GM12878 (cell line): Measurements from ENCODE around the gene MCRIP2. TPM values are rescaled to one million over a fixed set of nuclear protein-coding genes. Genes with fewer than 3 reads are reported as not detected.

ENCODE experiments used
- ATAC-seq: fragments of 200-7000 bp; cut with Tn5 transposase; 3 replicates; pipeline ENCODE4 v1.9.1; 2020; ENCODE audit warnings: mild to moderate bottlenecking, moderate library complexity
- BruUV-seq: library from RNA; stranded (reverse); fragments of 400-500 nt; replicated peaks from 2 replicates; lab custom pipeline; 2021; lab: Mats Ljungman, UMichigan
- CTCF ChIA-PET: fragments of 300-600 bp; sonication (Branson Sonifier 250); formaldehyde crosslinking; extraction: SDS; loops from one replicate; lab custom pipeline; 2021; ENCODE audit warnings: inconsistent platforms; lab: Yijun Ruan, JAX
- POLR2A ChIA-PET: fragments of 350-600 bp; formaldehyde crosslinking; extraction: SDS; loops from one replicate; lab custom pipeline; 2021; ENCODE audit warnings: inconsistent platforms; lab: Charles Lee
- RAD21 ChIA-PET: fragments of 300-600 bp; sonication (Branson Sonifier 250); formaldehyde crosslinking; loops from one replicate; lab custom pipeline; 2023; ENCODE audit warnings: antibody characterized with exemption; ENCODE audit not compliant: unreplicated experiment; lab: Charles Lee
- SMC1A ChIA-PET: fragments of 300-600 bp; sonication (Branson Sonifier 250); formaldehyde crosslinking; loops from one replicate; lab custom pipeline; 2023; ENCODE audit not compliant: unreplicated experiment, uncharacterized antibody; lab: Charles Lee
- DNase-seq: peaks from one replicate; pipeline ENCODE4 v3.0.0-alpha.2; 2011; ENCODE audit warnings: low read depth, low spot score
- FAIRE-seq: peaks from 3 replicates; lab custom pipeline; 2011; peaks lifted over from hg19 to GRCh38; lab: Jason Lieb, UNC
- H2AFZ ChIP-seq: 2 replicates; pipeline ENCODE4 v1.6.0; 2011; ENCODE audit warnings: low read depth, low read length, control low read depth; ENCODE audit not compliant: control insufficient read depth
- H3K27ac ChIP-seq: 2 replicates; pipeline ENCODE4 v1.5.1; 2011; ENCODE audit warnings: control low read depth; ENCODE audit not compliant: control insufficient read depth, insufficient read depth
- H3K27me3 ChIP-seq, 2 experiments: replicated peaks in 1 of 2; 2 replicates each; pipeline versions ENCODE4 v1.6.0 to v1.6.1; 2011; ENCODE audit warnings: low read length in 1 of 2; ENCODE audit not compliant: control insufficient read depth in 2 of 2, insufficient read depth in 2 of 2
- H3K36me3 ChIP-seq, 2 experiments: 2 replicates each; pipeline ENCODE4 v1.5.1; 2011; ENCODE audit warnings: low read length in 1 of 2; ENCODE audit not compliant: control insufficient read depth in 2 of 2, insufficient read depth in 2 of 2
- H3K4me1 ChIP-seq: 2 replicates; pipeline ENCODE4 v1.6.1; 2011; ENCODE audit warnings: mild to moderate bottlenecking, low read length, moderate library complexity, mixed read lengths; ENCODE audit not compliant: control insufficient read depth, insufficient read depth
- H3K4me2 ChIP-seq: 2 replicates; pipeline ENCODE4 v1.6.0; 2011; ENCODE audit warnings: control low read depth; ENCODE audit not compliant: control insufficient read depth, insufficient read depth
- H3K4me3 ChIP-seq: fragments of 200-600 bp; sonication (generic); 2 replicates; pipeline ENCODE4 v1.5.1; 2016
- H3K79me2 ChIP-seq: 2 replicates; pipeline ENCODE4 v1.6.0; 2011; ENCODE audit warnings: low read length; ENCODE audit not compliant: control insufficient read depth, insufficient read depth
- H3K9ac ChIP-seq: 2 replicates; pipeline ENCODE4 v1.8.0; 2011; ENCODE audit warnings: low read length, control low read depth, mixed read lengths; ENCODE audit not compliant: control insufficient read depth, insufficient read depth
- H3K9me3 ChIP-seq: replicated peaks from 3 replicates; pipeline ENCODE4 v1.5.1; 2011; ENCODE audit warnings: mild to moderate bottlenecking, low read length; ENCODE audit not compliant: control insufficient read depth, insufficient read depth
- H4K20me1 ChIP-seq: 2 replicates; pipeline ENCODE4 v1.6.0; 2011; ENCODE audit not compliant: control insufficient read depth, insufficient read depth
- BHLHE40 ChIP-seq, 2 experiments: fragments of 450-650 bp in 1 of 2; IDR thresholded peaks; 2 replicates each; pipeline ENCODE4 v1.6.1; 2011 to 2017; ENCODE audit warnings: low read depth in 2 of 2, borderline replicate concordance in 1 of 2, improper control_type of control experiment in 1 of 2, low read length in 1 of 2, mild to moderate bottlenecking in 1 of 2
- BMI1 ChIP-seq: fragments of 450-650 bp; IDR thresholded peaks from 2 replicates; pipeline ENCODE4 v1.6.1; 2016; ENCODE audit warnings: mild to moderate bottlenecking, moderate library complexity, borderline replicate concordance
- CBFB ChIP-seq: IDR thresholded peaks from 2 replicates; pipeline ENCODE4 v1.6.1; 2016; ENCODE audit warnings: antibody characterized with exemption, low read depth
- CHD4 ChIP-seq: fragments of 200-600 bp; sonication (generic); IDR thresholded peaks from 2 replicates; pipeline ENCODE4 v1.6.1; 2016; ENCODE audit warnings: mild to moderate bottlenecking
- FOXK2 ChIP-seq: fragments of 450-650 bp; IDR thresholded peaks from 2 replicates; pipeline ENCODE4 v1.6.1; 2017; ENCODE audit warnings: mild to moderate bottlenecking, moderate library complexity
- NBN ChIP-seq: fragments of 450-650 bp; IDR thresholded peaks from 2 replicates; pipeline ENCODE4 v1.6.1; 2016
- PAX5 ChIP-seq: IDR thresholded peaks from 2 replicates; pipeline ENCODE4 v1.6.1; 2011; ENCODE audit warnings: low read depth, low read length, borderline replicate concordance
- POU2F2 ChIP-seq: IDR thresholded peaks from 3 replicates; pipeline ENCODE4 v1.6.1; 2011; ENCODE audit warnings: low read depth, mild to moderate bottlenecking, low read length, borderline replicate concordance
- SIN3A ChIP-seq: IDR thresholded peaks from 2 replicates; pipeline ENCODE4 v1.6.1; 2012; ENCODE audit warnings: low read depth, low read length, improper control_type of control experiment
- SIX5 ChIP-seq: IDR thresholded peaks from 2 replicates; pipeline ENCODE4 v1.6.1; 2011; ENCODE audit warnings: mild to moderate bottlenecking, low read depth, low read length, moderate library complexity; ENCODE audit not compliant: severe bottlenecking
- SMAD5 ChIP-seq: IDR thresholded peaks from 2 replicates; pipeline ENCODE4 v1.6.1; 2016; ENCODE audit warnings: antibody characterized with exemption, low read depth
- SMC3 ChIP-seq: IDR thresholded peaks from 2 replicates; pipeline ENCODE4 v1.6.1; 2011; ENCODE audit warnings: low read length, improper control_type of control experiment, borderline replicate concordance
- TBL1XR1 ChIP-seq: IDR thresholded peaks from 2 replicates; pipeline ENCODE4 v1.6.1; 2012; ENCODE audit warnings: low read depth, low read length, improper control_type of control experiment
- WGBS: methylation state at CpG from one replicate; pipeline ENCODE4 v1.1.6; 2016; ENCODE audit warnings: low lambda C conversion rate; ENCODE audit not compliant: insufficient replicate concordance, insufficient coverage; ENCODE audit errors: missing lambda C conversion rate; 5-methylcytosine and 5-hydroxymethylcytosine counted together
- in situ Hi-C: fragments of 300-500 bp; cut with MboI; formaldehyde crosslinking; loops from 9 replicates; pipeline ENCODE4 v1.14.3; 2018; ENCODE audit warnings: mixed read lengths
- intact Hi-C: fragments of 100-400 bp; cut with micrococcal nuclease; formaldehyde crosslinking; loops from one replicate; pipeline ENCODE4 v1.14.2; 2022; ENCODE audit not compliant: unreplicated experiment
- polyA plus RNA-seq, 11 experiments: library from polyadenylated mRNA; depleted of rRNA in 4 of 11; unstranded in 6 of 11; stranded (reverse) in 5 of 11; fragments of >200 nt; fragmentation: Nextera tagmentation in 4 of 11; fragmentation: Illumina TruSeq in 1 of 11; extraction: Ambion mirVana in 4 of 11; extraction: Trizol in 1 of 11; gene quantifications; 1 replicate in 1 of 11; 2 replicates in 10 of 11; pipeline versions ENCODE4 v1.2.1 to v1.2.3, GENCODE V29; 2011 to 2016; ENCODE audit warnings: inconsistent platforms in 2 of 11, missing spikeins in 2 of 11, low read depth in 1 of 11
- total RNA-seq, 4 experiments: library from RNA; depleted of rRNA in 3 of 4; stranded (reverse); fragments of >200 nt in 3 of 4; fragmentation: Illumina TruSeq in 1 of 4; extraction: Trizol in 1 of 4; gene quantifications; 2 replicates each; pipeline versions ENCODE4 v1.2.1 to v1.2.3, GENCODE V29; 2013 to 2021
- TF ChIP-seq, protein P1 (sequence below): fragments of 450-650 bp; IDR thresholded peaks from 2 replicates; pipeline ENCODE4 v1.6.1; 2017; ENCODE audit warnings: borderline replicate concordance
- TF ChIP-seq, protein P2 (sequence below): fragments of 450-650 bp; formaldehyde crosslinking; IDR thresholded peaks from 2 replicates; pipeline ENCODE4 v1.5.0; 2022; ENCODE audit warnings: mild to moderate bottlenecking, missing genetic modification characterization

MCRIP2 gene
- total and polyA plus RNA-seq, 10 of the 15 experiments (the other 5 are each of a cell fraction or from before 2014, with no cell fraction given): 0.19 to 93.1 (median 57.9) TPM

DNA sequence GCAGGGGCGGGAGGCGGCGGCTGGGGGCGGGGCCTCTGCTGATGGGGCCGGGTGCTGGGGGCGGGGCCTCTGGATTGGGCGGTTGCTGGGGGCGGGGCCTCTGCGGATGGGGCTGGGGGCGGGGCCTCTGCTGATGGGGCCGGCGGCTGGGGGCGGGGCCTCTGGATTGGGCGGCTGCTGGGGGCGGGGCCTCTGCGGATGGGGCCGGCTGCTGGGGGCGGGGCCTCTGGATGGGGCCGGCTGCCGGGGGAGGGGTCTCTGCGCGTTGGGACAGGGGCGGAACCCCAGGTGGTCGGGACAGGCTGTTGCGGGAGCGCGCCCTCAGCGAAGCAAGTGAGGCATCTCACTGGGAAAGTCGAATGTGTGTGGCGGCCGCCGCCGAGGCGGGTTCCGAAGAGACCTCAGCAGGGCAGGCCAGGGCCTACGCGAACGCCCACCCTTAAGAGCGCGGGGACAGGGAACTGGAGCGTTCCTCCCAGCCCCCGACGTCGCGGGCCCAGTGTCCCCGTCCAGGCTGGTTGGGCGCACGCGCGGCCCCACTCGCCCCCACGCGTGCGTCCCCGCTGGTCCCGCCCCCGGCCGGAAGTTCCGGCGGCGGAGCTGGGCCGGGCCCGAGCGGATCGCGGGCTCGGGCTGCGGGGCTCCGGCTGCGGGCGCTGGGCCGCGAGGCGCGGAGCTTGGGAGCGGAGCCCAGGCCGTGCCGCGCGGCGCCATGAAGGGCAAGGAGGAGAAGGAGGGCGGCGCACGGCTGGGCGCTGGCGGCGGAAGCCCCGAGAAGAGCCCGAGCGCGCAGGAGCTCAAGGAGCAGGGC, 38.4 kb downstream of the MCRIP2 start, which contains the start of gene STUB1 (continued):
- TF ChIP-seq, protein P1, sequence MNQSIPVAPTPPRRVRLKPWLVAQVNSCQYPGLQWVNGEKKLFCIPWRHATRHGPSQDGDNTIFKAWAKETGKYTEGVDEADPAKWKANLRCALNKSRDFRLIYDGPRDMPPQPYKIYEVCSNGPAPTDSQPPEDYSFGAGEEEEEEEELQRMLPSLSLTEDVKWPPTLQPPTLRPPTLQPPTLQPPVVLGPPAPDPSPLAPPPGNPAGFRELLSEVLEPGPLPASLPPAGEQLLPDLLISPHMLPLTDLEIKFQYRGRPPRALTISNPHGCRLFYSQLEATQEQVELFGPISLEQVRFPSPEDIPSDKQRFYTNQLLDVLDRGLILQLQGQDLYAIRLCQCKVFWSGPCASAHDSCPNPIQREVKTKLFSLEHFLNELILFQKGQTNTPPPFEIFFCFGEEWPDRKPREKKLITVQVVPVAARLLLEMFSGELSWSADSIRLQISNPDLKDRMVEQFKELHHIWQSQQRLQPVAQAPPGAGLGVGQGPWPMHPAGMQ: no peak
- TF ChIP-seq, protein P2, sequence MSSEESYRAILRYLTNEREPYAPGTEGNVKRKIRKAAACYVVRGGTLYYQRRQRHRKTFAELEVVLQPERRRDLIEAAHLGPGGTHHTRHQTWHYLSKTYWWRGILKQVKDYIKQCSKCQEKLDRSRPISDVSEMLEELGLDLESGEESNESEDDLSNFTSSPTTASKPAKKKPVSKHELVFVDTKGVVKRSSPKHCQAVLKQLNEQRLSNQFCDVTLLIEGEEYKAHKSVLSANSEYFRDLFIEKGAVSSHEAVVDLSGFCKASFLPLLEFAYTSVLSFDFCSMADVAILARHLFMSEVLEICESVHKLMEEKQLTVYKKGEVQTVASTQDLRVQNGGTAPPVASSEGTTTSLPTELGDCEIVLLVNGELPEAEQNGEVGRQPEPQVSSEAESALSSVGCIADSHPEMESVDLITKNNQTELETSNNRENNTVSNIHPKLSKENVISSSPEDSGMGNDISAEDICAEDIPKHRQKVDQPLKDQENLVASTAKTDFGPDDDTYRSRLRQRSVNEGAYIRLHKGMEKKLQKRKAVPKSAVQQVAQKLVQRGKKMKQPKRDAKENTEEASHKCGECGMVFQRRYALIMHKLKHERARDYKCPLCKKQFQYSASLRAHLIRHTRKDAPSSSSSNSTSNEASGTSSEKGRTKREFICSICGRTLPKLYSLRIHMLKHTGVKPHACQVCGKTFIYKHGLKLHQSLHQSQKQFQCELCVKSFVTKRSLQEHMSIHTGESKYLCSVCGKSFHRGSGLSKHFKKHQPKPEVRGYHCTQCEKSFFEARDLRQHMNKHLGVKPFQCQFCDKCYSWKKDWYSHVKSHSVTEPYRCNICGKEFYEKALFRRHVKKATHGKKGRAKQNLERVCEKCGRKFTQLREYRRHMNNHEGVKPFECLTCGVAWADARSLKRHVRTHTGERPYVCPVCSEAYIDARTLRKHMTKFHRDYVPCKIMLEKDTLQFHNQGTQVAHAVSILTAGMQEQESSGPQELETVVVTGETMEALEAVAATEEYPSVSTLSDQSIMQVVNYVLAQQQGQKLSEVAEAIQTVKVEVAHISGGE (CRISPR knock-in tag): peak; percentile 34
- TF ChIP-seq BHLHE40 (IDR thresholded peaks at IDR 0.05; ENCODE audit: borderline replicate concordance in 1 of 2, low read depth in 2 of 2, low read length in 1 of 2) (peak; percentile 75 to 91; a peak in 3 of 4 replicates), TBL1XR1 (0 out of 2 replicates have a peak, but pooled peaks have one; percentile 15)
- TF ChIP-seq, all 136 proteins: peak for 32

DNA sequence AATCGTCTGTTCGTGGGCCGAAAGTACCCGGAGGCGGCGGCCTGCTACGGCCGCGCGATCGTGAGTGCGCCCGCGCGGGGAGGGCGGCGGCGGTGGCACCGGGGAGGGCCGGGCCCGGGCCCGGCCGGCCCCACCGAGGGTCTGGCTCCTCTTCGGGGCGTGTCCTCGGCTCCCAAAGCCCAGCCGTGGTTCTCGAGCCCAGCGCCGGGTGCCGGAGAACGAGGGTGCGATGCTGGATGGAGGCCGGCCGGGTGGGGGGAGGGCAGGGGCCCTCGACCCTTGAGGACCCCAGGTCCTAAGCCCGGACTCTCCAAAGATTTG, 39.0 kb downstream of the MCRIP2 start:
- peaks cover 24% of the 10 kb centered on the region for H3K79me2 ChIP-seq
- WGBS: 1% methylated on average over 31 of the region's 38 CpGs
- peak overlapping the region; percentile 84; the same call in 1 of the 2 replicates for H2AFZ ChIP-seq
- H4K20me1 ChIP-seq: peaks cover 6% of the 10 kb centered on the region; the same call in 1 of the 2 replicates
- H3K4me1 ChIP-seq: peaks cover 15% of the 10 kb centered on the region
- no TSS peak for BruUV-seq
- ChIA-PET SMC1A (no interaction called here), CTCF (interaction anchor here (1.0 to 1.5 kb wide), 2 partner anchors 9 to 13 kb away, joined by 3 to 4 read pairs; partner anchors contain the start of genes RHOT2 and WDR24), POLR2A (interaction anchor here (1.0 to 2.0 kb wide), 6 partner anchors 9 to 42 kb away, joined by 3 to 13 read pairs (median 4); partner anchors contain the start of genes RHOT2 and WDR24), RAD21 (interaction anchor here (0.9 kb wide), 2 partner anchors 14 to 40 kb away, joined by 3 read pairs; partner anchors contain the start of gene ANTKMT)
- DNase-seq (no peak), ATAC-seq (no peak), FAIRE-seq (no peak)
- peak overlapping the region; percentile 53 for H3K27ac ChIP-seq
- H3K9me3 ChIP-seq: no peaks in the 10 kb centered on the region
- no peaks in the 10 kb centered on the region for H3K27me3 ChIP-seq
- in situ Hi-C loops: no loop called here
- peak overlapping the region; percentile 88 for H3K9ac ChIP-seq
- peaks cover 6 to 9% of the 10 kb centered on the region in 2 experiments; a peak in 2 of 4 replicates for H3K36me3 ChIP-seq
- peak overlapping the region; percentile 77 for H3K4me3 ChIP-seq
- TF ChIP-seq SMC3: no peak
- TF ChIP-seq PAX5: no peak
- no peak for TF ChIP-seq SMAD5
- TF ChIP-seq SIX5: no peak
- TF ChIP-seq FOXK2: no peak
- TF ChIP-seq CHD4: no peak
- TF ChIP-seq POU2F2: 0 out of 3 replicates have a peak, but pooled peaks have one; percentile 1
- TF ChIP-seq CBFB: 0 out of 2 replicates have a peak, but pooled peaks have one; percentile 28
- no peak for TF ChIP-seq SIN3A
- no peak for TF ChIP-seq NBN
- TF ChIP-seq BMI1: no peak
- intact Hi-C loops: loop anchor here (5.0 kb wide), 1 partner anchor 43 kb away; the partner anchor contains the start of gene METTL26
- H3K4me2 ChIP-seq: peak overlapping the region; percentile 98
